OCI-LY1 (cell line): Measurements from ENCODE around the gene UBL3.

Source experiments
- CTCF ChIP-seq: fragments of 200-600 bp; sonication (generic), shearing (Covaris generic); IDR thresholded peaks from 2 replicates; pipeline ENCODE4 v1.5.1; 2017; ENCODE audit warnings: mild to moderate bottlenecking, antibody characterized with exemption, low read length, moderate library complexity, mixed read lengths
- EZH2 ChIP-seq: fragments of 200-600 bp; sonication (generic), shearing (Covaris generic); IDR thresholded peaks from 2 replicates; pipeline ENCODE4 v1.8.0; 2017; ENCODE audit warnings: borderline replicate concordance, mixed run types, mild to moderate bottlenecking, antibody characterized with exemption, low read length, moderate library complexity, mixed read lengths

GRCh38 chr13:29847501-29847983, 2.9 kb downstream of the UBL3 start:
- no peak for TF ChIP-seq CTCF
- no peak for TF ChIP-seq EZH2
